HG02610 (cell line): ENCODE measurements around the gene GPX3.

Source experiments
- ATAC-seq: cut with Tn5 transposase; IDR thresholded peaks from one replicate; pipeline ENCODE4 v1.9.1; 2021; ENCODE audit warnings: mild to moderate bottlenecking, moderate library complexity; ENCODE audit not compliant: unreplicated experiment

The GPX3 gene

DNA sequence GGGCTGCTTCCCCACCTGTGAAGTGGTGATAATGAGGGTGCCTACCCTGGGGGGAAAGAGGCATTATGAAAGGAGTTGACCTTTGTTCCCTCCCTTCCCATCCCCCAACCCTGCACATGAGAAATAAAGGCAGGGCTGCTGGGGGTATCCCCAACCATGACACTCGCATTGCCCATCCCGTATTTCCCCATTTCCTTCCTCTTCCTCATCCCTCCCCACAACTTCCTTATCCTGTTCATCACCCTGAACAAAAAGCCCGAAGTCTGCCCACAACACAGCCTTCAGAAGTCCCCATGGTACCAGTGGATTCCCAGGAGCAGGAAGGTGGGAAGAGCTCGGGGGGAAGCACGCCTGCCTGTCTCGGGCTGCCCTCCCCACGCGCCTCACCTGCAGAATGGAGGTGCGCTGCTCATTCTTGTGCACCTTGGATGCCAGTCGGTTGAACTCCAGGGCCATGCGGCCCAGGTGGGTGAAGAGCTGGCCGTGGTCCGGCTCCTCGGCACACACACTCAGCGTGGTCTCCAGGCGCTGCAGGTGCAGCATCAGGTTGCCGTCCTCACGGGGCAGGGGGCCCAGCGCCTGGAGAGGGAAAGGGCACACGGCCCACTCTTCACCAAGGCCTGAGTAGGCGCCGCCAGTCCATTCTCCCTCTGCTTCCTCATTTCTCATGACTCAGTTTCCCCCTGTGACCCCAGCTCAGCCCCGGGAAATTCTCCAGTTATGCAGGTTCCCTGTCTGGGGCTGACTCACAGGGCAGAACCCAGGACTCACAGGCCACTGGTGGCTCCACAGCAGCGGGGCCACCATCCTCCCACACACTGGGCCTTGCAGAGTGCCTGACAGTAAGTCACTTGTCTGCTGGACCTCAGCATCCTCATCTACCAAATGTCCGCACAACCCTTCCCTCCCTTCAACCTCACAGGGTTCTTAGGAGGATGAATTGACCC is 36.3 kb downstream of the GPX3 start:
- no peak for ATAC-seq

DNA sequence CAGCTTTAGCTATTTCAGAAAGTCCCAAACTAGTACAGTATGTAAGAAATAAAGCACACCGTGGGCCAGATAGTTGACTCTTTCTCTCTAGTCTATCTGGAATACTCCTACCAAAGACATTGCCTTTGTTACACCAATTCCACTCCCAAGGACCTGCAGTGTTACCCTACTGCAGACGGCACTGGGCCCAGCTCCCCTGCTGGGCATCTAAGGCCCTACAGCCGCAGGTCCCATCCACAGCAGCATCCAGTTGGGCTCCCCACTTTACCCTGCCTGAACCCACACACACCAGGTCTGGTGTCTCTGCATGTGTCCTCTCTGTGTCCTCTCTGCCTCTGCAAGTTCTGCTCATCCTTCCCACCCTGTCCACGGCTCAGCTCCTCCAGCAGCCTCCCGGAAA is 37.9 kb downstream of the GPX3 start:
- ATAC-seq: no peak

DNA sequence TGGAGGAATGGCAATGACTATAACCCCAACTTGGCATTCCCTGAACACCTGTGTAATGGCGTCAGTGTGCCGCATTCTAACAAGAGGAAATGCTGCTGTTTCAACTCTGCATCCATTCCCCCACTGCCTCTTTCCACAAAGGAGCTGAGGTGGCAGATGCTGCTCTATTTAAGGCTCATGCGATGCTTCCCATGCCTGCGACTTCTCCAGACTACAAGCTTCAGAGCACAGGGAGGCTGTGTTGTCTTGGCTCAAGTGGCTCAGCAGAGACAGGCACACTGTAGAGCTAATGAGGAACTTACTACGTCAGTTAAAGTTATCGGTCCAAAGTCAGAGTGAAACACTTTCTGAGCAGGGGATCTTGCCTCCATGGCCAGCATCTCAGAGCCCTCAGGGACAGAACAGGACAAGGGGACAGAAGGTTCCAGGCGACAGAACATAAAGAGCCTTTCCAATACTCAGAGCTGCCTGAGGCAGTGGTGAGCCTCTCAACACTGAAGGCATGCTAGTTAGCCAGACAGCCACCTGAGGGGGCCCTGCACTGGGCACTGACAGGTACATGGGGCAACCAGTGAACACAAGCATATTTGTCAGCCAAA is 38.6 kb downstream of the GPX3 start:
- ATAC-seq: no peak

DNA sequence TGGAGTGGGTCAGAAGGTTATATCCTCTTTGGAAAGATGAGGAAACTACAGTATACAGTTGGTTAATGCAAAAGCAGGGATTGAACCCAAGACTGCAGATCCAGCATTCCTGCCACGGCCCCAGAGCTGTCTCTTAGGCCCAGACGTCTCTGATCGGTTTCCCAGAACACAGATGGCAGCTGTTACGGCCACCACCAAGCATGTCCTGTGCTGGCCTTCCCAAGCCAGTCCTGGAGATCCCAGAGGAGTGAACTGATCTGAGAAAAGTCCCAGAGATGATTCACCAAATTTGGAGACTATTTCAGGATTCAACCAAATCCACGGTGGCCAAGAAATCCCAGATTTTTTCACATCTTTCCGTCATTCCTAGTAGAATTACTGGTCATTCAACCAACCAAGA is 40.4 kb downstream of the GPX3 start:
- no peak for ATAC-seq

DNA sequence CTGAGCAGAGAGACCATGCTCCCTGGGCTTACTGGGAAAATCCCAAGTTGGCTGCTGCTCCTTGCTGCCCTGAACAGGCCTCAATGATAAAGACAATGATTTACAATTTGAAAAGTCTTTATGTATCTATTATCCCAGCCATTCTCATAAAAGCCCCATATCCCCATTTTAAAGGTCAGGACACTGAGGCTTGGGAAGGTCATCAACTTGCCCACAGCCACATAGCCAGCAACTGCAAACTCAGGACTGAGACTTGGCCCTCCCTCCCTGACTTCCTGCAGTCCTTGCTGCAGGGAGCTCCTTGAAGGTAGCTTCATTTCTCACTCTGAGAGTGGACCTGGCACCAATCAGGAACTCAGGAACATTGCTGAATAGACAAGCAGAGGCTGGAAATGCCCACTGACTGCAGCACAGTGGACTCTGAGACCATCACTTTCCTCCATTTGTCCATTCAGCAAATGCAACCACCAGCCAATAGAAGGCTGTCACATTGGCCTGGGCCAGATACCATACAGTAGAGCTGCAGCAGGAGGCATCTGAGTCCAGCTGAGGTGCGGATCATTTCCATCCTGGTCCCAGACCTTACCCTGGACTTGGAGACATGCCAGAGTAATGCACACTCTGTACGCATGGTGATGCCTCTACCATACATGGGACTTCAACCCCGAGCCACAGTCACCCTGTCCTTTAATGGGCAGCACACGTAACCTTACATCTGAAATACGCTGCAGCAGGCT is 42.2 kb downstream of the GPX3 start:
- ATAC-seq: no peak

DNA sequence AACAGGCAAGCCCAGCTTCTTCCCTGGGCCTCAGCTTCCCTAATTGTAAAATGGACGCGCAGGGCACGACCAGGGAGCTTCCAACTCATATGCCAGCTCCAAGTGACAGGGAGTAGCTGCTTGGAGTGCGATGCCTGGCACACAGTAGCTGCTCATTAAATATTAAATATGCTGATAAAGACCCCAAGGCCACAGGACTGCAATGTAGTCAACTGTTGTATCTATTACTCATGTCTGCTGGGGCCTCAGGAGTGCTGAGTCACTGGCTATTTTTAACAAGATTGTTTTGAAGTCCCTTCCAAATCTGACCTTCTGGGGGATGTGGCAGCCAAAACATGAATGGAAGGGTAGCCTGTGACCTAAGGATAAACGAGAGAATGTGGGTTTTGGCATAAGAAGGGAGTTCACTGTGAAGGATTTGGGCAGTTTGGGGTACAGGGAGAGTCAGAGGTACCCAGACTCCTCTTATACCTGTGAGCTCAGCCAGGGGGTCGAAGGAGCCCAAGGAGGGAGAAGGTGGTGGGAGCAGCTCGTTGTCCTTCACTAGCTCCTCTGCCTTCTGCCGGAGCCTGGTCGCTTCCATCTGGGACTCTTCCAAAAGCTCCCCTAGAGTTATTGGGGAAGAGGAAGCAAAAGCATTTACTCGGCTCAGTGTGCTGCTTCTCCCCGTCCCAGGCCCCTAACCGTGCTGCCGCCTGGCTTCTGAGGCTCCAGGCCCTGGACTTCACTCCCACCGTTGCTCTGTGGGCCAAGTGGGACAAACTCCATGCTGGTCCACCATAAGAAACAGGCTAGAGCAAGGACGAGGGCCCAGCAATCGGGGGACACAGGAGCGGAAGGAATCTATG is 43.0 kb downstream of the GPX3 start:
- no peak for ATAC-seq

DNA sequence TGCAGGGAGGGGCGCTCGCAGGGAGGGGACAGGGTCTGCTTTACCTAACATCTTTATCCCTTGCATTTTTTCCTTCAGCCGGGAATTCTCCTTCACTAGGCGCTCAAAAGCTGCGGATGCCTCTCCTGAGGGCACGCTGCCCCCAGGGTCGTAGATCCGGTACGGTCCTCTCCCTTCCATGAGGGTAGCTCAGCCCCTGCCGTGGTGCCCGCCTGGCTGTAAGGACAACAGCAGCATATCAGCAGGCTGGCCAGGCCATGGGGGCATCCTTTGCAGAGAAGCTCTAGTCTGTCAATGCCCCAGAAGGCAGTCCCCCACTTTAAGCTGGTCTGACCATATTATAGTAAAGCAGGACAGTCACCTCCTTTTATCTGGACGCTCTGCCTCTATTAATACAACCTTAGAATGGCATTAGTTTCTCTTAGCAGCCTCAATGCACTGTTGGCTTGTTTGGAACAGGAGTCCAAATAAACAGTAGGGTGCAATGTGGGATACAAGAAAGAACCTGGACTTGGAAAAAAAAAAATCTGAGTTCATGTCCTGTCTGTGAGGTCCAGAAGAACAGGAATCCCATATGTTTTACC is 44.6 kb downstream of the GPX3 start:
- ATAC-seq: no peak

DNA sequence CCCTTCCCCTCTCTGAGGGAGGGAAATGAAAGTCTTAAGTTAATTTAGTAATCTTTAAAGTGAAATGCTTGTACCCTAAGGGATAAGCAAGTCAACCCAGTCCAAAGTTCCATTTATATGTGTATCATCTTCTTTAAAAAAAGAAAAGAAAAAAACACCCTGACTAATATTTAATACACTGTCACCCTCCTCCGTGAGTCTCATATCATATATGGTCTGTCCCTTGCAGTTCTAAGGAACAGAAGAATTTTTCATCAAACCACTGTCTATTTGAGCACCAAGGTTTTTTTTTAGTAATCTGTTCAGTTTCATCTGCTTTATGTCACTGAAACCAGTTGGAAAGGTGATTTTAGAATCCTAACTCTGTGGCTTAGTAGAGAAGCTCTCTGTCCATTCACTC is 45.2 kb downstream of the GPX3 start:
- no peak for ATAC-seq

DNA sequence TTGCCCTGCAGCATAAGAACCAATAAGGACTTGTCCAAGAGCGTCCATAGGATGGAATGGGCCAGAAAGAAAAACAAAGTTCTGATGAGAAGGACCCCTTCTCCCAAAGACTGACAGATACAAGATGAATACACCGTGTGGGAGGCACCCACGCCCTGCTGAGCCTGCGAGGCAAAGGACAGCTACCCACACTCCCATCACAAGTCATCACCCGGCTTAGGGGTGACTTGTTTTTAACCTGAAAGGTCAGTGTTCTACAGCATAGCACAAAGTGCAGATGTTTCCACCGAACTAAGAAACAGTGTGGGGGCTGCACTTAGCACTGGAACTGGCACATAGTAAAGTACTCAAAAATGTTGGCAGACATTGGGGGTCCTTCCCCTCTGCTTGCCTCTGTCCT is 46.5 kb downstream of the GPX3 start:
- ATAC-seq: no peak

DNA sequence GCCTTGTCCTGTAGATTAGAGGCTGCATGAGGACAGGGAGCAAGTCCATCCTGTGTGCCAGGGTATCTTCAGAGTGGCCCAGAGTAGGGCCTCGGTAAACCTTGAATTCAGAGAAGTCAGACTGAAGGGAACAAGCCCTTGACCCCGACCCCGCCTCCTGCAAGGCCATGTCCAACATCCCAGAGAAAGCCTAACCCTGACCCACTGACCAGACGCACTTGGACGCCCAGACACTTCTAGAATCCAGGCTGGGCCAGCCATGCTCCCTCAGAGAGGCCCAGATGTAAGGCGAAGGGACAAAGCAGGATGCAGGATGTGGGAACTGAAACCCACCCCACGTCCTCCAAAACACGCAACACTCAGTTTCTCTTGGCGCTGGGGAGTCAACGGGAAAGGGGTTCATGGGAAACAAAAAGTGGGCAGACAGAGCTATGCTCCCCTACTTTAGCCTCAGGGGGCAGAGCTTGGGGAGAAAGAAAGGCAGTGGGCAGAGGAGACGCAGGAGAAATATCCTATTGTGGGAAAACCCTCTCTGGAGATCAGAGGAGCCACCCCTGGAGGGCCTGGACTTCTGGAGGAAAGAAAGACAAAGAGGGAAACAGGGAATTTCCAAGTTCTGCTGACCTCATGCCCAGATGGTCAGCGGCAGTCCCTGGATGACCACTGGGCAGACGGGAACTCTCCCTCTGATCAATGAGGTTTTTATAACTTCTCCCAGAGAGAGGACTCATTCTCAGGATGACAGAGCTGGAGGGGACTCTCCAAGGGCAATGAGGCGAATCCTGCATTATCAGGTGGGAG is 47.4 kb downstream of the GPX3 start:
- ATAC-seq: peak; percentile 38

DNA sequence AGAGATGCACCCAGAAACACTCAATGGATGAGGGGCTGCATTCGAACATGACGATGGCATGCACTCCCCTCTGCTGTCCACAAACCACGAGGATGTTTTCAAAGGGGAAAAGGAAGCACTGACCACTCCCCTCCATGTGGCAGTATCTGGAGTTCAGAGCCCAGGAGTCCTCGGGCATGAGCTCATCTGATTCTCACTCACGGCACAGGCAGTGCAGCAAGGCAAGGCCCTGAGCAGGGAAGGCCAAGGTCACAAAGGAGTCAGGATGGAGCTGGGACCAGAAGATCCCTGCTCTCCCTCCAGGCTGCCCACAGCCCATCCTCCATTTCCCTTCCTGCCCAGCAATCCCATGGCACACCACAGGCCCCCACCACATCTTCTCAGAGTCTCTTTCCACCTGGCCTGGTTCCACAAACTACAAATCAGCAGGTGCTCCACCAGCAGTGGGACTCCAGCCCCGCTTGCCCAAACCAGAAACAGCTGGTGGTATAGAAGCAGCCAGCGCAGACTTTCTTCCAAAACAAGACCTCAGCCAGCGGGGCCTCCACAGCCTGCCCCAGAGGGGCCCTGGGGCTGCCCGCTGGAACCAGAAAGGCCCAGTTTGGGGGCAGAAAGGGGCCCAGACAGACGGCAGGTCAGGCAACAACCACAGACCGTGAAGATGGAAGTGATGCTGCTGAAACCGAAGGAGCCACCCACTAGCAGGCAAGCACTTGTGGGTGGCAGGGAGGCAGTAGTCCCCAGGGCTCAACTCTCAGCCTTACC is 48.2 kb downstream of the GPX3 start:
- ATAC-seq: peak; percentile 52

DNA sequence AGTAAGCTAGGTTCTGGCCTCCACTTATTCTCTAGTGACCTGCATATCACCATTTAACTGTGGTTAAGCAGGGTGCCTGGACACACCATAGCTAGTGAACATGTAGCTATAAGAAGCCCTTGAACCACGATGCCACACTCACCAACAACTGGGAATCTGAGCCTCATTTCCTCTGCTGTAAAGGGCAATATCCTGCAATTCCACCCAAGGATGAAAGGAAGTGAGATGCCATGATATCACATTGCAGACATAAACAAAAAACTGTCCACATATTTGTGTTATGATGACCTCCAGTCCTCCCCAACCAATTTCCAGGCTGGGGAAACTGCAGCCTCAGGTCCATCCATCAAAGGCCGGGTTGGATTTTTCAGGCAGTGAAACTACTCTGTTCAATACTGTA is 50.1 kb downstream of the GPX3 start:
- ATAC-seq: no peak

DNA sequence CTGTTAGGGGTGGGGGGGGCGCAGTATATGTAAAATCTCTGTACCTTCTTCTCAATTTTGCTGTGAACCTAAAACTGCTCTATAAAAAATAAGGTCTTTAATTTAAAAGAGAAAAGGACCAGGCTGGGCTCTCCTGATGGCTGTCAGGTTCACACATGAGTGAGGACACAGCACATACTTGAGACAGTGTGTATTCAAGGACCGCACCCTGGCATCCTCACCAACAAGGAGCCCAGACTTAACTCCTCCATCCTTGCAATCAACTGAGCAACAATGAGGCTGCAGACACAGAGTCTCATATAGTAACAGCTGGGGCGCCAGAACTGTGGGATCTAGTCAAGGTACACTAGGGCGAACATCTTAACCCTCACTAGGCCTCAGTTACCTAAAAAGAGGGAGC is 50.6 kb downstream of the GPX3 start:
- no peak for ATAC-seq

DNA sequence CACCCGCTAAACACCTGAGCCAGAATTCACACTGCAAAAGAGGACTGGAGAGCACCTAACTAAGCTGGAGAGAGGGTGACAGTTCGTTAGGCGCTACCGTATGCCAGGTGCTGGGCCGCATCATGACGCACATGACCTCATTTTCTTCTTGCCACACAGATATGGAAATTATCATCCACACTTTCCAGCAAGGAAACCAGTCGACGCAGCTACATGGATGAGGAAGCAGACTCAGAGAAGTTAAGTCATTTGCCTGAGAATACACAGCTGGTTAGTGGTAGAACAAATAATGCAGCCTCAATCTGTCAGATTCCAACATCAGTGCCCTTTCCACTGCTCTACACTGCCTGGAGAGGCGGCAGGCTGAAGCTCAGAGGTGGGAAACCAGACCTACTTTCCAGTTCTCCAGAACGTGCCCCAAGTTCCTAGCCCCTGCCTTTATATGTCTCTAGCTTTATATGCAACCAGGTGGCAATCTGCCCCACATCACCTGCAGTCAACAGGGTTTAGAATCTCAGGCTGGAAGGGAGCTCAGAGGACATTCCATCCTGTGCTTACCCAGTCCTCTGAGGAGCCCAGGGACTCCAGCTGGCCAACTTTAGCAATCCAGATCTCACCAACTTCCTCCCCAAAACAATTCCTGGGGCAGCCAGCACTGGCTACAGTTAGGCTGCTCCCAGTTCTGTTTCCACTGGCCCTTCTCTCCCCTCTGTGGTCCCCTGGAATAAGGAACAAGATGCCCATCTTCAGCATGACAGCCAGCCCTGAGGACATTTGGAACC is 51.6 kb downstream of the GPX3 start:
- ATAC-seq: no peak

DNA sequence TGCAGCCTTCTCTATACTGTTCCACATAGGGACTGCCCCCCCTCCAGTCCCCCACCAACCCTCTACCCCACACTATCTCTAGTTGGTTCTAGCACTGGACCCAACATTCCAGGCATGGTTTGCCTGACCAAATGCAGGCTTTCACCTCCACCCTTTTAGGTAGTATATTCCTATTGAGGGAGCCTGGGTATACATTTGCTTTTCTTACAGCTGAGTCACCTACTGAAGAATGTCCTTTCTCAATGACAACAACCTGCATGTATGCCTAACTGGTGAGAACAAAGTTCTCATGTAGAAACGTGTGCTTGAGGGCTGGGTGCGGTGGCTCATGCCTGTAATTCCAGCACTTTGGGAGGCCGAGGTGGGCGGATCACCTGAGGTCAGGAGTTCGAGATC is 52.2 kb downstream of the GPX3 start:
- no peak for ATAC-seq

DNA sequence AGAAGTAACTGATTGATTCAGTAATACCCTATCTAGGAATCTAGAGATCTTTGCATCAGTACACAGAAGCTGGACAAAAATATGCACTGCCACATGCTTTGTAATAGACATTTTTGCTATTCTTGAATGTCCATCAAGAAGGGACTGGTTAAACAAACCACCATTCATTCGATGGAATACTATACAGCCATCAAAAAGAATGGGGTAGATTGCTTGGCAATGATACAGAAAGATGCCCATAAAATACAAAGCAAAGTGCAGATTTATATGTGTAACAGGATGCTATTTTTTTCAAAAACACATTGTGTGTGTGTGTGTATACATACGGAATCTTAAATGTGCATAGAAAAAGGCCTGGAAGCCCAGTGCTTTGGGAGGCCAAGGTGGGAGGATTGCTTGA is 52.9 kb downstream of the GPX3 start:
- no peak for ATAC-seq

DNA sequence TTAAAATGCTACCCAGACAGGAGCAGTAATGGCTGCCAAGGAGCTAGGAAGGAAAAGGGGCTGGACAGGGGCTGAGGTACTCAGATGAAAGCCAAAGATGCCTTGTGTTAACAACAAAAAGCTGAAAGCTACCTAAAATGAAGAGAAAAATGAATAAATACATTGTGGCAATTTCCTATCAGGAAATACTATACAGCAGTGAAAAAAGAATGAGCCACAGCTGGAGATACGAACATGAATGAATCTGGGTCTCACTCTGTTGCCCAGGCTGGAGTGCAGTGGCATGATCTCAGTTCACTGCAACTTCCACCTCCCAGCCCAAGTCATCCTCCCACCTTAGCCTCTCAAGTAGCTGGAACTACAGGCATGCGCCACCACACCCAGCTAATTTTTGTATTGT is 54.2 kb downstream of the GPX3 start:
- ATAC-seq: no peak

DNA sequence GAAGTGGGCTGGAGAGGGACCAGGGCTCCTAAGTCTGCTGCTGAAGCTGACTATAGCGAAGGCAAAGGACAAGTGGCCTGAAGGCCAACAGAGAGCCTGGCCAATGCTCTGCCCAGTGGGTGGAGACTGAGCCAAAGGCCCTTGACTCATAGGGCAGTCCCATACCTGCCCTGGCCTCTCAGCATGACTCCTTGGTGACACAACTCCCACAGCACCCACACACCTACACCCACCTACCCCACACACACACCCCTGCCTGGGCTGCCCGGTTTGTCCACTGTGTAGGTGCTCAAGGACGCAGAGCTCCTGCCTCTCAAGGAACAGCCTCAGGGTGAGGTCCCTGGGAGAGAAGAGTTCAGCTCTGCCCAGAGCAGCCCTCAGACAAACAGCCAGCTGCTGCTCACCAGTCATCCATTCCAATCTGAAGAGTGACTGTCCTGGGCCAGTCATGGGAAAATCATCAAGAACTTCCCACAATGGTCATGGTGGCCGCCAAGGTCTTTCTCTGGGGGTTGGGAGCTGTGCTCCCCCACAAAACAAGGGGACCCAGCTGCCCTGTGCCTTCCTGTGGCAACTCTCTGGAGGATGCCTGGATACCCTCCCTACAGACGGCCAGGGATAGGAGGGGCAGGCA is 55.4 kb downstream of the GPX3 start:
- no peak for ATAC-seq
